Thoracic aorta (tissue), 2 donors: ENCODE data around the gene HOXC12. TPM values are rescaled to one million over a fixed set of nuclear protein-coding genes. Genes with fewer than 3 reads are reported as not detected.

Experiments used
- ATAC-seq: fragments of 150-250 bp; one replicate; pipeline ENCODE4 v1.8.0; 2017; ENCODE audit warnings: low read depth; ENCODE audit not compliant: insufficient number of reproducible peaks, low FRiP score
- DNase-seq: peaks from one replicate; pipeline ENCODE4 v3.0.0-alpha.2; 2020; ENCODE audit warnings: low spot score
- H3K27ac ChIP-seq, 2 donors: fragments of 200-600 bp; sonication (generic); 1 replicate in 1 of 2; 2 replicates in 1 of 2; pipeline ENCODE4 v1.5.1; 2016; ENCODE audit warnings: mild to moderate bottlenecking in 2 of 2, moderate library complexity in 2 of 2
- H3K27me3 ChIP-seq: fragments of 200-600 bp; sonication (generic); replicated peaks from 2 replicates; pipeline ENCODE4 v1.6.0; 2016; ENCODE audit warnings: mild to moderate bottlenecking; ENCODE audit not compliant: insufficient read depth
- H3K36me3 ChIP-seq: fragments of 200-600 bp; sonication (generic); one replicate; pipeline ENCODE4 v1.5.1; 2016
- H3K4me1 ChIP-seq, 2 donors: fragments of 200-600 bp; sonication (generic); 1 replicate in 1 of 2; 2 replicates in 1 of 2; pipeline versions ENCODE4 v1.5.1 to v1.6.0; 2016; ENCODE audit warnings: low read depth in 2 of 2, mild to moderate bottlenecking in 1 of 2; ENCODE audit not compliant: control insufficient read depth in 1 of 2
- H3K4me3 ChIP-seq: fragments of 200-600 bp; sonication (generic); 2 replicates; pipeline ENCODE4 v1.5.1; 2016; ENCODE audit warnings: mild to moderate bottlenecking
- H3K9me3 ChIP-seq: fragments of 200-600 bp; sonication (generic); 2 replicates; pipeline ENCODE4 v1.5.1; 2016
- CTCF ChIP-seq: fragments of 200-600 bp; sonication (generic); IDR thresholded peaks from one replicate; pipeline ENCODE4 v1.5.1; 2019; ENCODE audit warnings: antibody characterized with exemption
- total RNA-seq, 2 donors: library from RNA; depleted of rRNA; stranded (reverse); fragments of >200 nt; gene quantifications; one replicate each; pipeline versions ENCODE4 v1.1.0 to v1.2.3, GENCODE V29; 2016

HOXC12 gene
- total RNA-seq, 2 donors from 2014 or later: not detected

- no peaks in the 10 kb centered on the region for H3K9me3 ChIP-seq
- TF ChIP-seq CTCF: no peak
- peaks cover 27 to 30% of the 10 kb centered on the region in 2 donors for H3K4me1 ChIP-seq
- H3K27me3 ChIP-seq: peaks cover 48% of the 10 kb centered on the region
- no peak overlapping the region for H3K27ac ChIP-seq
- no peak for ATAC-seq
- H3K36me3 ChIP-seq: no peaks in the 10 kb centered on the region
- H3K4me3 ChIP-seq: no peak overlapping the region
- DNase-seq: no peak
Measured at GRCh38 chr12:53997204-53998109, 42.8 kb downstream of the HOXC12 start.

GRCh38 chr12:53998110-53998899 lies 43.6 kb downstream of the HOXC12 start:
- no peaks in the 10 kb centered on the region for H3K36me3 ChIP-seq
- H3K4me3 ChIP-seq: no peak overlapping the region
- DNase-seq: no peak
- H3K9me3 ChIP-seq: no peaks in the 10 kb centered on the region
- H3K4me1 ChIP-seq: peaks cover 27 to 30% of the 10 kb centered on the region in 2 donors
- no peak for TF ChIP-seq CTCF
- no peak overlapping the region for H3K27ac ChIP-seq
- H3K27me3 ChIP-seq: peaks cover 40% of the 10 kb centered on the region
- ATAC-seq: no peak

GRCh38 chr12:53998900-53999236 lies 44.2 kb downstream of the HOXC12 start:
- no peaks in the 10 kb centered on the region for H3K9me3 ChIP-seq
- no peak for ATAC-seq
- DNase-seq: no peak
- peaks cover 34% of the 10 kb centered on the region for H3K27me3 ChIP-seq
- no peak overlapping the region for H3K4me3 ChIP-seq
- peaks cover 27 to 29% of the 10 kb centered on the region in 2 donors for H3K4me1 ChIP-seq
- no peak for TF ChIP-seq CTCF
- H3K36me3 ChIP-seq: no peaks in the 10 kb centered on the region
- H3K27ac ChIP-seq: no peak overlapping the region

GRCh38 chr12:53999559-54000115 lies 44.9 kb downstream of the HOXC12 start:
- peaks cover 27% of the 10 kb centered on the region for H3K27me3 ChIP-seq
- ATAC-seq: no peak

More at GRCh38 chr12:53999559-54000115, 44.9 kb downstream of the HOXC12 start:
- Histone ChIP-seq H3K4me1 (peaks cover 21 to 22% of the 10 kb centered on the region in 2 donors), H3K36me3 (no peaks in the 10 kb centered on the region), H3K27ac (no peak overlapping the region), H3K4me3 (peak overlapping the region; percentile 66), H3K9me3 (no peaks in the 10 kb centered on the region)
- no peak for DNase-seq
- TF ChIP-seq CTCF: no peak
